ENCODE results near the gene CDC14A. TPM values are rescaled to one million over a fixed set of nuclear protein-coding genes. Genes with fewer than 3 reads are reported as not detected.
"Not testable (repeated sequence)": the region's sequence is repeated elsewhere in the genome, so short reads cannot be mapped to it uniquely, and the experiment has no call there.

The CDC14A gene
- total RNA-seq, 4 donors from 2014 or later, result 6.6 to 12.2 (median 7.4) TPM

GRCh38 chr1:100323419-100324106 lies 28.7 kb upstream of the CDC14A start:
- intact Hi-C loops (cut with DNase I), result no loop called here
- H3K36me3 ChIP-seq, result no peaks in the 10 kb centered on the region
- H3K4me1 ChIP-seq, result peaks cover 0 to 2% (median 0%) of the 10 kb centered on the region in 4 donors
- 88% methylated on average over 6 of the region's 6 CpGs for WGBS
- TF ChIP-seq POLR2AphosphoS5 (IDR thresholded peaks at IDR 0.05) (no peak), POLR2A (IDR thresholded peaks at IDR 0.05; ENCODE audit: low read depth) (no peak), CTCF (IDR thresholded peaks at IDR 0.05) (no peak), EP300 (IDR thresholded peaks at IDR 0.05) (no peak)
- no peaks in the 10 kb centered on the region for H3K27me3 ChIP-seq
- H3K9me3 ChIP-seq, result peaks cover 0 to 16% (median 8%) of the 10 kb centered on the region in 4 donors
- H3K27ac ChIP-seq (replicated peaks in 1 of 4), result peak overlapping the region in 3 of 4 donors; percentile 1 to 27 (median 5)
- DNase-seq (ENCODE audit: extremely low spot score), result peak; percentile 77
- no peak overlapping the region for H3K4me3 ChIP-seq

- Histone ChIP-seq H3K36me3 (no peaks in the 10 kb centered on the region), H3K27ac (replicated peaks in 1 of 4) (no peak overlapping the region), H3K9me3 (peaks cover 0 to 2% (median 0%) of the 10 kb centered on the region in 4 donors), H3K4me3 (no peak overlapping the region), H3K27me3 (no peaks in the 10 kb centered on the region), H3K4me1 (peaks cover 0 to 2% (median 0%) of the 10 kb centered on the region in 4 donors)
- TF ChIP-seq EP300 (IDR thresholded peaks at IDR 0.05) (no peak), CTCF (IDR thresholded peaks at IDR 0.05) (no peak), POLR2A (IDR thresholded peaks at IDR 0.05; ENCODE audit: low read depth) (no peak), POLR2AphosphoS5 (IDR thresholded peaks at IDR 0.05) (no peak)
- intact Hi-C loops (cut with DNase I), result no loop called here
- WGBS, result 85% methylated on average over 7 of the region's 7 CpGs
- no peak for DNase-seq (ENCODE audit: extremely low spot score)
Measured at GRCh38 chr1:100325415-100326324, 26.6 kb upstream of the CDC14A start.

- DNase-seq (ENCODE audit: extremely low spot score); intact Hi-C loops (cut with DNase I); H3K4me1 ChIP-seq; H3K9me3 ChIP-seq; H3K36me3 ChIP-seq; H3K27me3 ChIP-seq; H3K4me3 ChIP-seq; H3K27ac ChIP-seq (replicated peaks in 1 of 4): not testable (repeated sequence)
- WGBS, result 93% methylated on average over 1 of the region's 1 CpG
Measured at GRCh38 chr1:100326325-100326670, 26.0 kb upstream of the CDC14A start.

GRCh38 chr1:100328133-100328532 lies 24.2 kb upstream of the CDC14A start:
- no peak for TF ChIP-seq EP300 (IDR thresholded peaks at IDR 0.05)
- TF ChIP-seq POLR2A (IDR thresholded peaks at IDR 0.05; ENCODE audit: low read depth), result no peak
- no peak for TF ChIP-seq CTCF (IDR thresholded peaks at IDR 0.05)
- no peak for TF ChIP-seq POLR2AphosphoS5 (IDR thresholded peaks at IDR 0.05)
- no peak overlapping the region for H3K4me3 ChIP-seq
- DNase-seq (ENCODE audit: extremely low spot score), result no peak
- no peak overlapping the region for H3K27ac ChIP-seq (replicated peaks in 1 of 4)
- no peaks in the 10 kb centered on the region for H3K27me3 ChIP-seq
- no peaks in the 10 kb centered on the region for H3K9me3 ChIP-seq
- H3K36me3 ChIP-seq, result no peaks in the 10 kb centered on the region
- 77% methylated on average over 1 of the region's 1 CpG for WGBS
- intact Hi-C loops (cut with DNase I), result no loop called here
- peaks cover 0 to 2% (median 0%) of the 10 kb centered on the region in 4 donors for H3K4me1 ChIP-seq

- H3K27ac ChIP-seq (replicated peaks in 1 of 4); H3K9me3 ChIP-seq; H3K4me3 ChIP-seq; DNase-seq (ENCODE audit: extremely low spot score); H3K36me3 ChIP-seq; H3K4me1 ChIP-seq; intact Hi-C loops (cut with DNase I); H3K27me3 ChIP-seq: not testable (repeated sequence)
- 58% methylated on average over 2 of the region's 2 CpGs for WGBS
Measured at GRCh38 chr1:100331146-100331545, 21.2 kb upstream of the CDC14A start.
